MM.1S (cell line): ENCODE results near the gene APOC3.
A peak's percentile ranks its signal among the peaks of the same experiment; 100 is the strongest.

Experiments used
- EZH2 ChIP-seq: fragments of 300-600 bp; sonication (generic); optimal IDR thresholded peaks from 2 replicates; pipeline ENCODE3; 2017; ENCODE audit warnings: low read depth, mild to moderate bottlenecking, antibody characterized with exemption, low read length, mixed read lengths
- TF ChIP-seq, protein P1 (sequence below): fragments of 300-600 bp; sonication (generic); IDR thresholded peaks from 2 replicates; pipeline ENCODE4 v1.5.1; 2016; ENCODE audit warnings: antibody characterized with exemption, low read length, mixed read lengths

DNA sequence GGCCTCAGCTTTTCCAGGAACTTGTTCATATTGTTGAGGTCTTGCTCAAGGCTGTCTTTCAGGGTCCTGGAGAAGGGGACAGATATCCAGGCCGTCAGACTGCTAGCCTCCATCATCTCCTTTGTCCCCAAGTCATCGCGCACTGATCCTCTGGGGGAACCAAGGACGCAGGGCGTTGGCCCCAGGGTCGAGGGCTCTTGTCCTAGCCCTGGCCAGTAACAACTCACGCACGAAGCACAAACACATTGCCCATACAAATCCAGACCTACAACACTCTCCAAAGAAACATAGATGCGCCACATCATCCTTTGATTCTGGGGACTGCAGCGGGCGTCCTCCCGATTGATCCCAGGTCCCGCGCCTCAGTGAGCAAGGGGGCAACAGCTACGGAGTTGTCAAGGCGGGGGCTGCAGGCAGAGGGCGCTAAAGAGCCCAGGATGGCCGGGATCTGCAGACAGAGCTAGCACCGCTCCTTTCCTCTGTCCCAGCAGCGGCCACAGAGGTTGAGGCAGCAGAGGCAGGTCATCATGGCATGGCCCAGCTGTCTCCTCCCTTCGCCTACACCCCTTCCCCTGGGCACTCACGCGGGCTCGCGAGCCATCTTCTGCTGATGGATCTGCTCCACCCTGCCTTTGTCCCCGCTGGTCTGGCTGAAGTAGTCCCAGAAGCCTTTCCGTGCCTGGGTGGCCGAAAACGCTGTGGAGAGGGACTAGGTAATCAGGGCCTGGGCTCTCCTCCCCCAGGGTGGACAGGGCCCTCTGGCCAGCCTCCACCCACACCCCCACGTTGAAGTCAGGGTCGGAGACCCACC lies 38.5 kb upstream of the APOC3 start:
- TF ChIP-seq, protein P1, sequence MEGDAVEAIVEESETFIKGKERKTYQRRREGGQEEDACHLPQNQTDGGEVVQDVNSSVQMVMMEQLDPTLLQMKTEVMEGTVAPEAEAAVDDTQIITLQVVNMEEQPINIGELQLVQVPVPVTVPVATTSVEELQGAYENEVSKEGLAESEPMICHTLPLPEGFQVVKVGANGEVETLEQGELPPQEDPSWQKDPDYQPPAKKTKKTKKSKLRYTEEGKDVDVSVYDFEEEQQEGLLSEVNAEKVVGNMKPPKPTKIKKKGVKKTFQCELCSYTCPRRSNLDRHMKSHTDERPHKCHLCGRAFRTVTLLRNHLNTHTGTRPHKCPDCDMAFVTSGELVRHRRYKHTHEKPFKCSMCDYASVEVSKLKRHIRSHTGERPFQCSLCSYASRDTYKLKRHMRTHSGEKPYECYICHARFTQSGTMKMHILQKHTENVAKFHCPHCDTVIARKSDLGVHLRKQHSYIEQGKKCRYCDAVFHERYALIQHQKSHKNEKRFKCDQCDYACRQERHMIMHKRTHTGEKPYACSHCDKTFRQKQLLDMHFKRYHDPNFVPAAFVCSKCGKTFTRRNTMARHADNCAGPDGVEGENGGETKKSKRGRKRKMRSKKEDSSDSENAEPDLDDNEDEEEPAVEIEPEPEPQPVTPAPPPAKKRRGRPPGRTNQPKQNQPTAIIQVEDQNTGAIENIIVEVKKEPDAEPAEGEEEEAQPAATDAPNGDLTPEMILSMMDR, result peak; percentile 88
- no peak for TF ChIP-seq EZH2
